Astrocyte (in vitro differentiated cells and primary cell): ENCODE measurements around the gene EOLA2.
"Not testable (repeated sequence)": the region's sequence is repeated elsewhere in the genome, so short reads cannot be mapped to it uniquely, and the experiment has no call there.

Experiments
- CTCF ChIP-seq: IDR thresholded peaks from 2 replicates; pipeline ENCODE4 v1.5.1; 2011; ENCODE audit warnings: low read depth, mild to moderate bottlenecking, inconsistent platforms, low read length, moderate library complexity; ENCODE audit not compliant: insufficient read depth
- EZH2 ChIP-seq: IDR thresholded peaks from 2 replicates; pipeline ENCODE4 v1.6.1; 2012; ENCODE audit warnings: mild to moderate bottlenecking, low read length, inconsistent platforms; ENCODE audit not compliant: insufficient read depth

- not testable (repeated sequence) for TF ChIP-seq CTCF, EZH2
These were observed 8.9 kb downstream of the EOLA2 start, which contains the start of gene HSFX4 for GRCh38 chrX:149929400-149929799.
